GM18867 (cell line): ENCODE results near the gene GBE1.
"Not testable (repeated sequence)": the region's sequence is repeated elsewhere in the genome, so short reads cannot be mapped to it uniquely, and the experiment has no call there.

Experiments
- ATAC-seq: cut with Tn5 transposase; IDR thresholded peaks from one replicate; pipeline ENCODE4 v1.9.1; 2021; ENCODE audit warnings: mild to moderate bottlenecking, moderate library complexity; ENCODE audit not compliant: unreplicated experiment

Gene GBE1

DNA sequence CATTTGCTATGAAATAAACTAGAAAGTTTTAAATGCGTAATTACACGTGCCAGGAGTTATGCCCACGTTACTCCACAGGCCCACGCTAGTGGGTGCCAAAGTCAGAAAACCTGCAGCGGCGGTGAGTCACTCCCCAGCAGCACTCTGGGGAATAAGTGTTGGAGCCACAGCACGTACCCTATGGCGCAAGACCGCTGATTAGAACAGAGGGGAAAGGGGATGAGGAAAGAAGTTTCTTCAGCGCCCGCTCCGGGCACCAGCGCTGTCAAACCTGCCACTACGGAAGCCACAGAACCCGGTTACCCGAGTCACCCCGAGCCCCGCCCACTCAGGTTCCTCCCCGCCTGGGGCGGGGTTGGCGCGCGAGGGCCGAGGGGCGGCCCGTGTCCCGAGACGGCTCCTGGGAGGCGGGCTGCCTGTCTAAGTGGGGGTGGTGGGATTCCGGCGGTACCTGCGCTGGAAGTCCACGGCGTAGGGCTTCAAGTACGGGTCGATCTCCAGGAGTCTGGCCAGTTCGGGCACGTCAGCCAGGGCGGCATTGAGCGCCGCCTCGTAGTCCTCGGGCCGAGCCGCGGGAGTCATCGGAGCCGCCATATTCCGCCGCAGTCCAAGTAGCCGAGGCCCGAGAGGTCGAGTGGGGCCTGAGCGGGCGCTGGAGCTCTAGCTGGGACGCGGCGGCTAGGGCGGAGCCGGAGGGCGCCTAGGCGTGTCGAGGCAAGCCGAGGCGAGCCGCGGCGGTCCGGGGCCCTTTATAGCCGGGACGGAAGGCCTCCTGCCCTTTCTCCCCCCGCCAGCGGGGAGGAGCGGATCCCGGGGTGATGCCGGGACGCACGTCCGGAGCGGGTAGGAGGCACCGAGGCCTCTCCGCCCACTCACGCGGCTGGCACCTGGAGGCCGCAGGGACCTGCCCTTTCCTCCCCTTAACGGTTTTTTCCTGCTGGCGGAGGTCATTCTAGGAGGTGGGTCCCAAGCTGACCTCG lies at the start of gene GBE1:
TSS of gene GBE1 (minus strand) at position 722 of the 980 bp plus-strand sequence. CDS start at position 594, 128 bp downstream.
- peak; percentile 90 for ATAC-seq

- ATAC-seq, result no peak
Measured at GRCh38 chr3:81808900-81809299, 47.5 kb upstream of the GBE1 start.

GRCh38 chr3:81799403-81799802 lies 38.0 kb upstream of the GBE1 start:
- ATAC-seq, result no peak

- ATAC-seq, result peak; percentile 56
Measured at GRCh38 chr3:81793410-81793809, 32.0 kb upstream of the GBE1 start.

DNA sequence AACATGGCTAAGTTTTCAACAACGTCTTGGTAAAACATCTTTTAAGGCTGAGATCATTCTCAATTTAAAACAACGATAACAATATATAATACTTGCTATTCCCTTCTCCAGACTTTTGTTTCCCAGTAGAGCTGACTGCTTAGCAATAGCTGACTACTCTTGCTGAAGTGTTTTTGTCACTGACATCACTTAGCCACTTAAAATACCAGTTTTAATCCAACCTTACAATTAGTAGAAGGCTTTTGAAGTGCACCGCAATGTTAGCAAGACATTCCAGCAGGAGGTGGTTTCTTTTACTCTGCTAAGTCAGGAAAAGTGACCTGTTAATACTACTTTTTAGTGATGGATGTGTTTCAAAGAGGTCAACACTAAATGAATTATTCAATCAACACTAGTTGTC lies 28.7 kb upstream of the GBE1 start:
- ATAC-seq, result no peak

- ATAC-seq, result no peak
Measured at GRCh38 chr3:81789691-81790090, 28.2 kb upstream of the GBE1 start.

DNA sequence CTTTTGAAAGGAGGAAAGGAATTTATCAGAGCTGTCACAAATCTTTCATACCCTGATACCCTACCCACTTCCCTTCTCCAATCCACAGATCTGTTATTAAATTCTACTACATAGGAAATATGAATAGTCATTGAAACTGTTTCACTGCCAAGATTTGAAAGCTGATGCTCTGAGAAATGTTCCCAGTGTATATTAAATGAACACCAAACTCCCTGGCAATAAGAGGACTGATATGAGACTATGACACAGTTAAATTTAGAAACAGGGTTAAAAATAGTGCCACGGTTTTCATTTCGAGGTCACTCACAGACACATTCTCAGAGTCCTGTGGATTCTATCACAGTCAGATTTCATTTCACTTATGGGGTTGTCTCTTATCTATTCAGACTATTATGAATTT lies 27.2 kb upstream of the GBE1 start:
- ATAC-seq, result peak; percentile 64

- no peak for ATAC-seq
Measured at GRCh38 chr3:81788044-81788443, 26.6 kb upstream of the GBE1 start.

GRCh38 chr3:81782585-81782984 lies 21.1 kb upstream of the GBE1 start:
- ATAC-seq, result no peak

DNA sequence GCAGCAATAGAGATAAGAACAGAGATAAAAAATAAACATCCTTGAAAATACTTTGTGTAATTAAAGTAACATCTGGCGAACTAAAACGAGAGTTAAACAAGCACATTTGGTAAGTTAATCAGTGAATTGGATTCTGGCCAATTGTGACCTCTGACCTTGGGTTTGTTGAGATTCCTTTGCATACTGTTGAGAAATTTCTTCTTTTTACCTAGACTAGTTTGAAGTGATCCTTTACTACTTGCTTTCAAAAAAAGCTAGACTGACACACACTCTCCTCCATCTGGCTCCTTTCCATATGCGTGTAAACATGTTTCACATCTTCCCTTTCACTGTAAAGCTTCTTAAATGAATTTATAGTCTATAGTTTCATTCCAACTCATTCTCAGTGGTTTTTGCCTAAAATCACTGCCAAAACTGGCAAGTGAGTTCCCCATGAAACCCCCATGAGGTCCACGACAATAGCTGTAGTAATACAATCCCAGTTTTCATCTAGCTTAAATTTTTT lies 17.3 kb upstream of the GBE1 start:
- ATAC-seq, result peak; percentile 58

GRCh38 chr3:81776643-81777042 lies 15.2 kb upstream of the GBE1 start:
- no peak for ATAC-seq

DNA sequence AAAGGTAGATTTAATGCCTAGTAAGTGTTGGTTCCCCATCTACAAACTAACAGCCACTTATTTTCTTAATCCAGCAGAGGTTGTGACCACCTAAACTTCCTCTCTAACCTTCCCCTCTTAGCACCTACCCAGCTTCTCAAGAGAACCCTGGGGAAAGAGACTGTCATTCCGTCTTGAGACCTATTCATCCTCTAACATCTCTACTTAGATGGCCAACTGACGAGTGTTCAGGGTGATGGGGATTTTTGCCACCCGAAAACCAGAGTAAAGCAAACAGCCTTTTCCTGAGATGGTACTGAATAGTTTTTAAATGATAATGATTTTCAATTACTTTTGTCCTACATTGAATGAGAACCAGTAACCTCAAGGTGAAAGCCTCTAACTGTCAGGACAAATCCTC lies 9.3 kb upstream of the GBE1 start:
- ATAC-seq, result no peak

GRCh38 chr3:81769299-81769698 lies 7.9 kb upstream of the GBE1 start:
- ATAC-seq, result no peak

- not testable (repeated sequence) for ATAC-seq
Measured at GRCh38 chr3:81767250-81767859, 5.9 kb upstream of the GBE1 start.

DNA sequence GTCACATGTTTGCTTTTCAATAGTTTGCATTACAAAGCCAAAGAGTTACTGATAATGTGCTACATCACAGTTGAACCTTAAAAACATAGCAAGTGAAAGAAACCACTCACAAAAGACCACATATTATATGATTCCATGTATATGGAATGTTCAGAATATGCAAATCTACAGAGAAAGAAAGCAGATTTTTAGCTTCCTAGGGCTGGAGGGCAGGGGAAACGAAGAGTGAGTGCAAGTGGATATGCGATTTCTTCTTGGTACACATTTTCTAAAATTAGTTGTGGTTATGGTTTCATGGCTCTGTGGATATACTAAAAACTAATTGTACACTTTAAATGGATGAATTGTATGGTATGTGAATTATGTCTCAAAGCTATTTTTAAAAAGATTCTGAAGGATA lies 4.0 kb upstream of the GBE1 start:
- ATAC-seq, result no peak

- ATAC-seq, result no peak
Measured at GRCh38 chr3:81764665-81765064, 3.2 kb upstream of the GBE1 start.

GRCh38 chr3:81764002-81764401 lies 2.6 kb upstream of the GBE1 start:
- no peak for ATAC-seq

GRCh38 chr3:81763001-81763400 lies 1.6 kb upstream of the GBE1 start:
- ATAC-seq, result no peak

DNA sequence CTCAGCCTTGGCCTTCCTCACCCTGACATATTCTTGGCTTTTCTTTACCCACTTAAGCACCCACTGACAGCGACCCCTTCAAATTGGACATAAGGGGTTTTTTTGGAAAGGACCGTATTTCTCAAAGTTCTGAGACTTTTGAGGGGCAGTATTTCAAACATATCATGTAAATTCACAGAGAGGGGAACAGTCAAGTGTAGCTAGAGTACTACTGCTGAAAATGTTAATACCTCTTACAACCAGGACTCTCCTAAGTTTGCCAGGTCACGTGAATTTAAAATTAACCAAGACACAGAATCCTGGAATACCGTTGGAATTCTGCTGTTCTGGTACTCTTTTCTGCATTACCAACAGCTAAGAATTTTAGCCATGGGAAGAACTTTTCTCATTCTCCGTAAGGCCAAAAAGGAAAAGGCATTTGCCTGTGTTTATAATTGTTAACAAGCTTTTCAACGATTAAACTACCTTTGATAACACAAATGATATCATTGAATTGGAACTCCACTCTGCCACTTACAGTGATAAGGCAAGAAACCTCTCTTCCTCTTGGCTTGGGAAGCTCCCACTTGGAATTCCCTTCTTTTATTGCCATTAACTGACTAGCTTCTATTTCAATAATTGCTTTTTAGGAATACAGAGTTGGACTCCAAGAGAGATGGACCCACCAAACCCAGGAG lies 597 bp upstream of the GBE1 start:
- ATAC-seq, result no peak

GRCh38 chr3:81760215-81760614 lies 1.2 kb downstream of the GBE1 start:
- ATAC-seq, result no peak

- ATAC-seq, result not testable (repeated sequence)
Measured at GRCh38 chr3:81758771-81759170, 2.7 kb downstream of the GBE1 start.
